HG02840 (cell line): ENCODE results near the gene DMBT1.

ENCODE experiments used
- ATAC-seq: cut with Tn5 transposase; IDR thresholded peaks from one replicate; pipeline ENCODE4 v1.9.1; 2021; ENCODE audit warnings: mild to moderate bottlenecking, moderate library complexity, moderate number of reproducible peaks; ENCODE audit not compliant: unreplicated experiment, low FRiP score

DMBT1 gene

GRCh38 chr10:122664501-122664900 is 103.9 kb downstream of the DMBT1 start:
- no peak for ATAC-seq

- ATAC-seq = no peak
Measured at GRCh38 chr10:122665329-122665860, 104.8 kb downstream of the DMBT1 start.

- ATAC-seq = no peak
Measured at GRCh38 chr10:122665946-122666345, 105.4 kb downstream of the DMBT1 start.

- no peak for ATAC-seq
Measured at GRCh38 chr10:122669045-122669444, 108.5 kb downstream of the DMBT1 start.

- ATAC-seq = no peak
Measured at GRCh38 chr10:122669842-122670241, 109.3 kb downstream of the DMBT1 start.

- ATAC-seq = no peak
Measured at GRCh38 chr10:122671355-122671754, 110.8 kb downstream of the DMBT1 start.

- no peak for ATAC-seq
Measured at GRCh38 chr10:122672655-122673054, 112.1 kb downstream of the DMBT1 start.

GRCh38 chr10:122673269-122673668 is 112.7 kb downstream of the DMBT1 start:
- no peak for ATAC-seq

GRCh38 chr10:122673731-122674130 is 113.2 kb downstream of the DMBT1 start:
- ATAC-seq = no peak

- ATAC-seq = no peak
Measured at GRCh38 chr10:122674781-122675180, 114.2 kb downstream of the DMBT1 start.

- no peak for ATAC-seq
Measured at GRCh38 chr10:122675278-122675677, 114.7 kb downstream of the DMBT1 start.

- ATAC-seq = no peak
Measured at GRCh38 chr10:122678266-122678665, 117.7 kb downstream of the DMBT1 start.

- ATAC-seq = no peak
Measured at GRCh38 chr10:122682522-122682921, 122.0 kb downstream of the DMBT1 start.

GRCh38 chr10:122688293-122688989 is 127.9 kb downstream of the DMBT1 start:
- no peak for ATAC-seq

- ATAC-seq = no peak
Measured at GRCh38 chr10:122689146-122689820, 128.7 kb downstream of the DMBT1 start.

- no peak for ATAC-seq
Measured at GRCh38 chr10:122692744-122693143, 132.2 kb downstream of the DMBT1 start.
